Gastroesophageal sphincter (tissue), 3 donors: Measurements from ENCODE around the gene UPK1B.

ENCODE experiments used
- CTCF ChIP-seq, 4 experiments: fragments of 200-600 bp in 2 of 4; fragments of 450-650 bp in 2 of 4; sonication (generic) in 1 of 4; IDR thresholded peaks; one replicate each; pipeline ENCODE4 v1.5.1; 2017 to 2019; ENCODE audit warnings: antibody characterized with exemption in 4 of 4, mild to moderate bottlenecking in 2 of 4, moderate library complexity in 2 of 4
- EP300 ChIP-seq: sonication (generic); formaldehyde crosslinking; IDR thresholded peaks from one replicate; pipeline ENCODE4 v1.6.1; 2017; ENCODE audit warnings: antibody characterized with exemption, mild to moderate bottlenecking
- POLR2A ChIP-seq, 2 donors: fragments of 450-650 bp; IDR thresholded peaks; one replicate each; pipeline ENCODE4 v1.6.1; 2017; ENCODE audit warnings: antibody characterized with exemption in 2 of 2, mild to moderate bottlenecking in 2 of 2, moderate library complexity in 1 of 2
- POLR2AphosphoS5 ChIP-seq: sonication (generic); formaldehyde crosslinking; IDR thresholded peaks from one replicate; pipeline ENCODE4 v1.6.1; 2017; ENCODE audit warnings: antibody characterized with exemption

- TF ChIP-seq CTCF (IDR thresholded peaks at IDR 0.05): no peak
- no peak for TF ChIP-seq POLR2A (IDR thresholded peaks at IDR 0.05)
- no peak for TF ChIP-seq EP300
- no peak for TF ChIP-seq POLR2AphosphoS5
Measured at GRCh38 chr3:119234610-119235009, 61.2 kb downstream of the UPK1B start.
